Upper lobe of left lung (tissue), 6 donors: ENCODE results near the gene ZDHHC1. TPM values are rescaled to one million over a fixed set of nuclear protein-coding genes. Genes with fewer than 3 reads are reported as not detected.
"Not testable (repeated sequence)": the region's sequence is repeated elsewhere in the genome, so short reads cannot be mapped to it uniquely, and the experiment has no call there.

ENCODE experiments used
- ATAC-seq, 2 donors: fragments of 200-7000 bp; cut with Tn5 transposase; one replicate each; pipeline ENCODE4 v1.9.1; 2022; ENCODE audit warnings: mild to moderate bottlenecking in 2 of 2, moderate library complexity in 2 of 2; ENCODE audit not compliant: low FRiP score in 2 of 2
- DNase-seq, 2 donors: peaks; one replicate each; pipeline ENCODE4 v3.0.0-alpha.2; 2019 to 2020
- H3K27ac ChIP-seq, 4 donors: fragments of 200-600 bp; sonication (generic); one replicate each; pipeline ENCODE4 v1.5.1; 2016 to 2019
- H3K27me3 ChIP-seq, 4 donors: fragments of 200-600 bp; sonication (generic); one replicate each; pipeline ENCODE4 v1.5.1; 2017 to 2019
- H3K36me3 ChIP-seq, 4 donors: fragments of 200-600 bp; sonication (generic); one replicate each; pipeline ENCODE4 v1.5.1; 2016 to 2019
- H3K4me1 ChIP-seq, 4 donors: fragments of 200-600 bp; sonication (generic); one replicate each; pipeline ENCODE4 v1.5.1; 2018 to 2019
- H3K4me3 ChIP-seq, 4 donors: fragments of 200-600 bp; sonication (generic); one replicate each; pipeline ENCODE4 v1.5.1; 2017 to 2019; ENCODE audit warnings: mild to moderate bottlenecking in 2 of 4, moderate library complexity in 1 of 4
- H3K9me3 ChIP-seq, 4 donors: fragments of 200-600 bp; sonication (generic); one replicate each; pipeline ENCODE4 v1.5.1; 2018 to 2019
- EP300 ChIP-seq, 4 donors: sonication (generic); formaldehyde crosslinking; IDR thresholded peaks; one replicate each; pipeline ENCODE4 v1.5.1; 2017; ENCODE audit warnings: antibody characterized with exemption in 4 of 4, control low read depth in 2 of 4
- POLR2A ChIP-seq, 4 donors: fragments of 450-650 bp; IDR thresholded peaks; one replicate each; pipeline ENCODE4 v1.5.1; 2016 to 2017; ENCODE audit warnings: antibody characterized with exemption in 4 of 4, mild to moderate bottlenecking in 2 of 4
- POLR2AphosphoS5 ChIP-seq, 2 donors: sonication (generic); formaldehyde crosslinking; IDR thresholded peaks; one replicate each; pipeline ENCODE4 v1.5.1; 2017; ENCODE audit warnings: antibody characterized with exemption in 2 of 2
- WGBS, 2 donors: methylation state at CpG; one replicate each; pipeline ENCODE4 v1.1.5; 2017 to 2018; 5-methylcytosine and 5-hydroxymethylcytosine counted together
- total RNA-seq, 6 donors: library from RNA; depleted of rRNA in 4 of 6; stranded (reverse); fragments of >200 nt in 4 of 6; gene quantifications; one replicate each; pipeline versions ENCODE4 v1.1.0 to v1.2.1, GENCODE V29; 2016 to 2021
- TF ChIP-seq, protein P1 (sequence below), 6 experiments: fragments of 450-650 bp in 4 of 6; fragments of 200-600 bp in 2 of 6; sonication (generic) in 2 of 6; IDR thresholded peaks; one replicate each; pipeline ENCODE4 v1.5.1; 2016 to 2019; ENCODE audit warnings: antibody characterized with exemption in 6 of 6
- donor health status: DM: no; HTN: no; CAD: no; lungs with moderate emphysema.
- donor health status: DM: no; HTN: yes; CAD: no; lungs with severe emphysema.

ZDHHC1 gene
- total RNA-seq, 6 donors from 2014 or later: 14.7 to 49.2 (median 21.4) TPM

DNA sequence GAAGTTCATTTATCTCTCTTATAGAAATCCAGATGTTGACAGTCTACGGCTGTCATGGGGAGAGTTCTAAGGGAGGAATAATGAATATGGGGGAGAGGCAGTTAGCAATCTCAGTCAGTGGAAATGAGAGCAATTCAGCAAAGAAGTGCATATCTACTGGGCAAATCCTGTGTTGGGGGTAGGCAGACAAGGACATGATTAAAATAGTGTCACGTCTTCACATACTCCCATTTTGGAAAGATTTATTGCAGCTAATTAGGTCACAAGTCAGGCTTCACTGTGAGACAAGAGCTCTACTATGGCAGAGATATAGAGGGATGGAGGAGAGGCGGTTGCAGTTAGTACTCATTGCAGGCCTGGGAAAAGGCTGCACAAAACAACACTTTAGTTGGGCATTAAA, 59.9 kb downstream of the ZDHHC1 start:
- ATAC-seq: no peak
- Histone ChIP-seq H3K4me3 (no peak overlapping the region), H3K4me1 (peaks cover 0 to 7% (median 0%) of the 10 kb centered on the region in 4 donors), H3K27ac (no peak overlapping the region), H3K36me3 (no peaks in the 10 kb centered on the region), H3K9me3 (no peaks in the 10 kb centered on the region), H3K27me3 (no peaks in the 10 kb centered on the region)
- 85 to 98% methylated on average over 3 of the region's 3 CpGs for WGBS, 2 donors
- DNase-seq: no peak
- TF ChIP-seq, protein P1, sequence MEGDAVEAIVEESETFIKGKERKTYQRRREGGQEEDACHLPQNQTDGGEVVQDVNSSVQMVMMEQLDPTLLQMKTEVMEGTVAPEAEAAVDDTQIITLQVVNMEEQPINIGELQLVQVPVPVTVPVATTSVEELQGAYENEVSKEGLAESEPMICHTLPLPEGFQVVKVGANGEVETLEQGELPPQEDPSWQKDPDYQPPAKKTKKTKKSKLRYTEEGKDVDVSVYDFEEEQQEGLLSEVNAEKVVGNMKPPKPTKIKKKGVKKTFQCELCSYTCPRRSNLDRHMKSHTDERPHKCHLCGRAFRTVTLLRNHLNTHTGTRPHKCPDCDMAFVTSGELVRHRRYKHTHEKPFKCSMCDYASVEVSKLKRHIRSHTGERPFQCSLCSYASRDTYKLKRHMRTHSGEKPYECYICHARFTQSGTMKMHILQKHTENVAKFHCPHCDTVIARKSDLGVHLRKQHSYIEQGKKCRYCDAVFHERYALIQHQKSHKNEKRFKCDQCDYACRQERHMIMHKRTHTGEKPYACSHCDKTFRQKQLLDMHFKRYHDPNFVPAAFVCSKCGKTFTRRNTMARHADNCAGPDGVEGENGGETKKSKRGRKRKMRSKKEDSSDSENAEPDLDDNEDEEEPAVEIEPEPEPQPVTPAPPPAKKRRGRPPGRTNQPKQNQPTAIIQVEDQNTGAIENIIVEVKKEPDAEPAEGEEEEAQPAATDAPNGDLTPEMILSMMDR (IDR thresholded peaks at IDR 0.05): no peak
- TF ChIP-seq POLR2AphosphoS5 (IDR thresholded peaks at IDR 0.05) (no peak), POLR2A (IDR thresholded peaks at IDR 0.05) (no peak), EP300 (IDR thresholded peaks at IDR 0.05) (no peak)

DNA sequence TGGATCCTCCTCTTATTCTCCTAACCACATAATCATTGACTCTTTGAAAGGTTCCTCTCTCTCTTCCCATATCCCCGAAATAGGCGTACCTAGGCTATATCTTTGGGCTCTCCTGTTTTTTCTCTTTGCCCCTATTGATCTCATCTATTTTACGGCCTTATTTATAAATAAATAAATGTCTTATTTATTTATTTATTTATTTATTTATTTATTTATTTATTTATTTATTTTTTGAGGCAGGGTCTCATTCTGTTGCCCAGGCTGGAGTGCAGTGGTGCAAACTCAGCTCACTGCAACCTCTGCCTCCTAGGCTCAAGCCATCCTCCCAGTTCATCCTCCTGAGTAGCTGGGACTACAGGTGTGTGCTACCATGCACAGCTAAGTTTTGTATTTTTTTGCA, 63.8 kb downstream of the ZDHHC1 start:
- not testable (repeated sequence) for H3K27ac ChIP-seq, DNase-seq

DNA sequence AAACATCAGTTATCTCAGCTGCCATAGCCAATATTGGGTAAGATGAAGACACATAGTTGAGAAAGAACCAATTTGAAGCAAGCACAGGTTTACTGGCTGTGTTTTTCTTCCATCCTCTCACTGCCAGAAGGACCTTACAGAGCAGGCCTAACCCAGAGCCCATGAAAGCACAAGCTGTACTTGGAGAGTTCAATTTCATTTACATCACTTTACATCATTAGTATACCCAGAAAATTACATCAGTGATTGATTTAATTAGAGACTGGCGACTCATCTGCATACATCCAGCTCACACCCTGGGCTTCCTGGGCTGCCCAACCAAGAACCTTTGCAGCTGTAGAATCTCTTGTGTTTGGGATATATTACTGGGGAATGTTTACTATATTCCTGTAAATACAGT, 66.0 kb downstream of the ZDHHC1 start:
- peaks cover 8 to 14% (median 11%) of the 10 kb centered on the region in 4 donors for H3K4me1 ChIP-seq
- ATAC-seq (no peak), DNase-seq (no peak)
- TF ChIP-seq EP300 (IDR thresholded peaks at IDR 0.05): no peak
- TF ChIP-seq, protein P1 (IDR thresholded peaks at IDR 0.05): no peak
- no peak for TF ChIP-seq POLR2A (IDR thresholded peaks at IDR 0.05)
- no peak for TF ChIP-seq POLR2AphosphoS5 (IDR thresholded peaks at IDR 0.05)
- no peak overlapping the region for H3K27ac ChIP-seq
- H3K36me3 ChIP-seq: no peaks in the 10 kb centered on the region
- H3K9me3 ChIP-seq: no peaks in the 10 kb centered on the region
- 88 to 96% methylated on average over 1 of the region's 1 CpG for WGBS, 2 donors
- H3K4me3 ChIP-seq: no peak overlapping the region
- H3K27me3 ChIP-seq: no peaks in the 10 kb centered on the region

More for the DNA sequence above, 63.8 kb downstream of the ZDHHC1 start:
- not testable (repeated sequence) for ATAC-seq, H3K4me3 ChIP-seq, H3K9me3 ChIP-seq, H3K36me3 ChIP-seq, H3K27me3 ChIP-seq, H3K4me1 ChIP-seq
- 96 to 97% methylated on average over 3 of the region's 3 CpGs for WGBS, 2 donors

DNA sequence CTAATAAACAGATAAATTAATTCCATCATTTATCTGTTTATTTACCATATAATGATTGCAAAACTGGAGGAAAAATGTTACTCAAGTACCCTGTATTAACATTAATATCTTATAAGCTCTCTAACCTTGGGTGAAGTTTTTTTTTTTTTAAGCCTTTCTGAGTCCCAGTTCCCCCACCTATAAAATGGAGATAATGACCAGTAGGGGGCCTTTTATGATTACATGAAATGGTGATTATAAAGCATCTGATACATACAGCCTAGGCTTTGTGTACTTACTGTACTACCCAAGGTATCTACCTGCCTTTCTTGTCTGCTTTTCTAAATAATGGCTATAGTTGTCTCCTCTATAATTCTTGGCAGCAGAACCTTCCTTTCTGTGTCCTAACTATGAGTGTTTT, 67.1 kb downstream of the ZDHHC1 start:
- H3K27me3 ChIP-seq: no peaks in the 10 kb centered on the region
- no peak for TF ChIP-seq POLR2AphosphoS5 (IDR thresholded peaks at IDR 0.05)
- TF ChIP-seq, protein P1 (IDR thresholded peaks at IDR 0.05): peak in 5 of 6 experiments; percentile 36 to 45 (median 39)
- DNase-seq (no peak), ATAC-seq (peak in 1 of 2 donors; percentile 47)
- H3K9me3 ChIP-seq: no peaks in the 10 kb centered on the region
- H3K4me3 ChIP-seq: no peak overlapping the region
- H3K4me1 ChIP-seq: peaks cover 13 to 17% (median 14%) of the 10 kb centered on the region in 4 donors
- no peaks in the 10 kb centered on the region for H3K36me3 ChIP-seq
- H3K27ac ChIP-seq: no peak overlapping the region

DNA sequence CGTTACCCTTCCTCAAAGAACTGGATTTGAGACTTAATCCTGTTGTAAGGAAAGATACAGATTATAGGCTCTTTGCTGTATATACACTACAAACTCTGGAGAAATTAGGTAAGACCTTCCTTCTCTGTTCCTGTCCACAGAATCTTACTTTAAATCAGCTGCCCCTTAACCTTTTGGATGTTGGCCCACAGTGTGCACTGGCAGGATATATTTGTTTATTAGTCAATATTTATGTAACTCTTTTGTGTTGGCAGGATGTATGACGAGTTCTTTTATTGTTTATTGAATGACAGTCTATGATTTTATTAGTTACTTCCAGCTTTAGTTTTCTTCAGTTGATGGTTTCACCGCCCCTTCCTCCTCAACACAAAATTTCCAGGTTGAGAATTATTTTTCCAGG, 69.9 kb downstream of the ZDHHC1 start:
- Histone ChIP-seq H3K9me3 (no peaks in the 10 kb centered on the region), H3K4me3 (no peak overlapping the region), H3K27ac (peak overlapping the region in 3 of 4 donors; percentile 56 to 80 (median 63)), H3K36me3 (no peaks in the 10 kb centered on the region), H3K4me1 (peaks cover 13 to 17% (median 14%) of the 10 kb centered on the region in 4 donors), H3K27me3 (no peaks in the 10 kb centered on the region)
- TF ChIP-seq, protein P1 (IDR thresholded peaks at IDR 0.05): no peak
- TF ChIP-seq POLR2A (IDR thresholded peaks at IDR 0.05) (no peak), EP300 (IDR thresholded peaks at IDR 0.05) (peak in 1 of 4 donors; percentile 10), POLR2AphosphoS5 (IDR thresholded peaks at IDR 0.05) (peak in 1 of 2 donors; percentile 14)
- no peak for ATAC-seq
- WGBS, 2 donors: 50 to 58% methylated on average over 3 of the region's 3 CpGs
- DNase-seq: no peak
